Smooth muscle cell (in vitro differentiated cells): Measurements from ENCODE around the gene LGALS13. TPM values are rescaled to one million over a fixed set of nuclear protein-coding genes. Genes with fewer than 3 reads are reported as not detected.

Experiments
- DNase-seq: peaks from one replicate; lab custom pipeline; 2025; ENCODE audit not compliant: unreplicated experiment; lab: John Stamatoyannopoulos, UW
- H2AFZ ChIP-seq: fragments of 200-600 bp; sonication (generic); 2 replicates; pipeline ENCODE4 v1.6.0; 2016; ENCODE audit warnings: antibody characterized with exemption, low read depth, mild to moderate bottlenecking
- H3F3A ChIP-seq: fragments of 200-600 bp; sonication (generic); 2 replicates; pipeline ENCODE4 v1.6.0; 2017; ENCODE audit warnings: antibody characterized with exemption, low read depth
- H3K27ac ChIP-seq: fragments of 200-600 bp; sonication (generic); 2 replicates; pipeline ENCODE4 v1.5.1; 2016; ENCODE audit warnings: low read depth, mild to moderate bottlenecking
- H3K27me3 ChIP-seq: fragments of 200-600 bp; sonication (generic); 2 replicates; pipeline ENCODE4 v1.6.1; 2016; ENCODE audit warnings: low read depth, mild to moderate bottlenecking
- H3K36me3 ChIP-seq: fragments of 200-600 bp; sonication (generic); 2 replicates; pipeline ENCODE4 v1.5.1; 2016; ENCODE audit warnings: low read depth
- H3K4me1 ChIP-seq: fragments of 200-600 bp; sonication (generic); 2 replicates; pipeline ENCODE4 v1.5.1; 2016; ENCODE audit warnings: low read depth
- H3K4me2 ChIP-seq: fragments of 200-600 bp; sonication (generic); 2 replicates; pipeline ENCODE4 v1.6.0; 2016; ENCODE audit warnings: mild to moderate bottlenecking
- H3K4me3 ChIP-seq: fragments of 200-600 bp; sonication (generic); 2 replicates; pipeline ENCODE4 v1.5.1; 2016; ENCODE audit warnings: mild to moderate bottlenecking
- H3K79me2 ChIP-seq: fragments of 200-600 bp; sonication (generic); 2 replicates; pipeline ENCODE4 v1.6.0; 2016; ENCODE audit warnings: low read depth, mild to moderate bottlenecking
- H3K9ac ChIP-seq: fragments of 200-600 bp; sonication (generic); 2 replicates; pipeline ENCODE4 v1.6.0; 2016; ENCODE audit warnings: low read depth
- H3K9me3 ChIP-seq: fragments of 200-600 bp; sonication (generic); replicated peaks from 2 replicates; pipeline ENCODE4 v1.5.1; 2016; ENCODE audit warnings: low read depth
- H4K20me1 ChIP-seq: fragments of 200-600 bp; sonication (generic); 2 replicates; pipeline ENCODE4 v1.6.0; 2016; ENCODE audit warnings: low read depth
- CTCF ChIP-seq: fragments of 200-600 bp; sonication (generic); IDR thresholded peaks from 2 replicates; pipeline ENCODE4 v1.5.1; 2017; ENCODE audit warnings: borderline replicate concordance, mild to moderate bottlenecking, antibody characterized with exemption; ENCODE audit not compliant: insufficient read depth, poor library complexity, severe bottlenecking
- WGBS: methylation state at CpG from one replicate; pipeline ENCODE4 v1.1.7; 2016; ENCODE audit warnings: low lambda C conversion rate; 5-methylcytosine and 5-hydroxymethylcytosine counted together
- polyA plus RNA-seq: library from polyadenylated mRNA; unstranded; fragments of >200 nt; fragmentation: Nextera tagmentation; extraction: Ambion mirVana; gene quantifications from 2 replicates; pipeline ENCODE4 v1.2.1, GENCODE V29; 2016
- total RNA-seq: library from RNA; depleted of rRNA; stranded (reverse); fragments of >200 nt; gene quantifications from 2 replicates; pipeline ENCODE4 v1.2.3, GENCODE V29; 2014

The LGALS13 gene
- total and polyA plus RNA-seq, 2 experiments from 2014 or later: not detected

DNA sequence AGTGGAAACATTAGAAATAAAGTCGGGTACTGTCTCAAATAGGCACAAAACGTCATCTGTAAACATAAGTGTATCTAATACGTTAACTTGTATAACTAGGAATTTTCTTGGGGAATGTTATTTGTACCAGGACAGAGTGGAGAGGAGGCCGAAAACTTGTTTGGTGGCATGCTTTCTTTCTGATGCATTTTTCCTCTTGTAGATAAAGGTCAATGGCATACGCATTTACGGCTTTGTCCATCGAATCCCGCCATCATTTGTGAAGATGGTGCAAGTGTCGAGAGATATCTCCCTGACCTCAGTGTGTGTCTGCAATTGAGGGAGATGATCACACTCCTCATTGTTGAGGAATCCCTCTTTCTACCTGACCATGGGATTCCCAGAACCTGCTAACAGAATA lies 4.7 kb downstream of the LGALS13 start:
- H3K9me3 ChIP-seq: no peaks in the 10 kb centered on the region
- H3K27me3 ChIP-seq: no peaks in the 10 kb centered on the region
- DNase-seq: no peak
- H3K4me3 ChIP-seq: no peak overlapping the region
- no peak overlapping the region for H3K27ac ChIP-seq
- no peak overlapping the region for H3K9ac ChIP-seq
- 83% methylated on average over 9 of the region's 9 CpGs for WGBS
- no peak overlapping the region for H2AFZ ChIP-seq
- H3F3A ChIP-seq: no peaks in the 10 kb centered on the region
- no peaks in the 10 kb centered on the region for H4K20me1 ChIP-seq
- H3K79me2 ChIP-seq: no peaks in the 10 kb centered on the region
- H3K4me2 ChIP-seq: no peak overlapping the region
- H3K36me3 ChIP-seq: no peaks in the 10 kb centered on the region
- no peak for TF ChIP-seq CTCF
- H3K4me1 ChIP-seq: no peaks in the 10 kb centered on the region

DNA sequence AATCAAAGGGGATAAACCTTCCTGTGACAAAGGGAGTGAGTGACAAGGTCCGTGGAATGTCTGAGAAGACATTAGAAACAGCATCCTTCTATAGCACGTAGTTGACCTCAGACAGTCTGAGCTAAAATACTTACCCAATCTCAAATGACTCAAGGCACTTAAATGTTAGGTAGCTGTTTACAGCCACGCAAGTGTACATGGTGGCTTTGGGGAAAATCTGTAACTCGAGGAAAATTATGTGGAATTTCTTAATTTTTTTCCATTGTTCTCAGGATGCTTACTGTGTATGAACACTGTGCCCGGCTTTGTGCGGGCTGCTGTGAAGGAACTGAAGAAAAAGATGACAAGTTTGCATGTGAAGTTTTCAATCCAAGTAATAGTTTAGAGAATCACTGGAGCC lies 5.2 kb downstream of the LGALS13 start:
- H3K36me3 ChIP-seq: no peaks in the 10 kb centered on the region
- TF ChIP-seq CTCF: no peak
- no peak overlapping the region for H3K4me2 ChIP-seq
- no peak for DNase-seq
- H2AFZ ChIP-seq: no peak overlapping the region
- H4K20me1 ChIP-seq: no peaks in the 10 kb centered on the region
- H3K9me3 ChIP-seq: no peaks in the 10 kb centered on the region
- H3K27me3 ChIP-seq: no peaks in the 10 kb centered on the region
- H3K79me2 ChIP-seq: no peaks in the 10 kb centered on the region
- 72% methylated on average over 6 of the region's 6 CpGs for WGBS
- H3K4me3 ChIP-seq: no peak overlapping the region
- H3K9ac ChIP-seq: no peak overlapping the region
- H3K4me1 ChIP-seq: no peaks in the 10 kb centered on the region
- H3K27ac ChIP-seq: no peak overlapping the region
- H3F3A ChIP-seq: no peaks in the 10 kb centered on the region

GRCh38 chr19:39613597-39613996 lies 11.3 kb downstream of the LGALS13 start:
- 65% methylated on average over 2 of the region's 2 CpGs for WGBS
- Histone ChIP-seq H3F3A (no peaks in the 10 kb centered on the region), H4K20me1 (no peaks in the 10 kb centered on the region), H3K4me2 (no peak overlapping the region), H3K79me2 (no peaks in the 10 kb centered on the region), H3K4me1 (no peaks in the 10 kb centered on the region), H3K36me3 (no peaks in the 10 kb centered on the region), H2AFZ (no peak overlapping the region), H3K9ac (no peak overlapping the region), H3K9me3 (no peaks in the 10 kb centered on the region), H3K27me3 (no peaks in the 10 kb centered on the region), H3K4me3 (no peak overlapping the region), H3K27ac (no peak overlapping the region)
- TF ChIP-seq CTCF: no peak
- no peak for DNase-seq

DNA sequence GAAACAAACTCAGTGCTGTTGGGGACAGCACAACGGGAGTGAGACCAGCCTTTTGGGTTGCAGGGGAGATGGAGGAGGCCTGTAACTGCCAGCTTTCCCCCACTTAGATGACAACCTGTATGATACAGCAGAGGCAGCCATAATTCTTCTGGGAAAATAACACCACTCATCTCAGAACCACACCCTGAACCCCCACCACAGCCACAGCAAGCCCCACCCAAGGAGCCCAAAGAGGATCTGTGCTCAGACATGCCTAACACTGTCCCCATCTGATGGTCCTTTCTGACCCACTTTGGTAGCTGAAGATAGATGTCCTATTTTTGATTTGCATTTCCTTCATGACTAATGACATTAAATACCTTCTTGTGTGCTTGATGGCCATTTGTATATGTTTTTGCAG lies 15.4 kb downstream of the LGALS13 start:
- no peaks in the 10 kb centered on the region for H3K9me3 ChIP-seq

More for the DNA sequence above, 15.4 kb downstream of the LGALS13 start:
- WGBS: 67% methylated on average over 1 of the region's 1 CpG
- Histone ChIP-seq H3K27me3 (no peaks in the 10 kb centered on the region), H3K4me1 (no peaks in the 10 kb centered on the region), H3K36me3 (no peaks in the 10 kb centered on the region), H3K27ac (no peak overlapping the region), H3K4me3 (no peak overlapping the region), H3F3A (no peaks in the 10 kb centered on the region), H2AFZ (no peak overlapping the region), H3K9ac (no peak overlapping the region), H3K79me2 (no peaks in the 10 kb centered on the region), H4K20me1 (no peaks in the 10 kb centered on the region), H3K4me2 (no peak overlapping the region)
- TF ChIP-seq CTCF: no peak
- no peak for DNase-seq
